ENCODE results near the gene RAB21. TPM values are rescaled to one million over a fixed set of nuclear protein-coding genes. Genes with fewer than 3 reads are reported as not detected.

RAB21 gene
- total and polyA plus RNA-seq, 4 donors: 5.5 to 15.0 (median 10.0) TPM

DNA sequence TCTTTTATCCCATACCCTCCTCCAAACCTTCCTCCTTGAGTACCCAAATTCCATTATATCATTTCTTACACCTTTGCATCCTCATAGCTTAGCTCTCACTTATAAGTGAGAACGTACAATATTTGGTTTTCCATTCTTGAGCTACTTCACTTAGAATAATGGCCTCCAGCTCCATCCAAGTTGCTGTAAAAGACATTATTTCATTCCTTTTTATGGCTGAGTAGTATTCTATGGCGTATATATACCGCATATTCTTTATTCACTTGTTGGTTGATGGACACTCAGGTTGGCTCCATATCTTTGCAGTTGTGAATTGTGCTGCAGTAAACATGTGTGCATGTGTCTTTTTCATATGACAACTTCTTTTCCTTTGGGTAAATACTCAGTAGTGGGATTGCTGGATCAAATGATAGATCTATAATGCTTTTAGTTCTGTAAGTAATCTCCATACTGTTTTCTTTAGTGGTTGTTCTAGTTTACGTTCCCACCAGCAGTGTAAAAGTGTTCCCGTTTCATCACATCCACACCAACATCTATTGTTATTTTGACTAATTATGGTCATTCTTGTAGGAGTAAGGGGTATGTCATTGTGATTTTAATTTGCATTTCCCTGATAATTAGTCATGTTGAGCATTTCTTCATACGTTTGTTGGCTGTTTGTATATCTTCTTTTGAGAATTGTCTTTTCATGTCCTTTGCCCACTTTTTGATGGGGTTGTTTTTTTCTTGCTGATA lies 10.1 kb downstream of the RAB21 start:
- Histone ChIP-seq H3K4me1 (ENCODE audit: control insufficient read depth in 4 of 4, insufficient read depth in 4 of 4, low read length in 3 of 4) (peaks cover 0 to 5% (median 2%) of the 10 kb centered on the region in 4 donors), H3K9ac (ENCODE audit: low read depth in 1 of 2, low read length in 2 of 2) (no peak overlapping the region), H3K4me3 (ENCODE audit: low read depth in 1 of 3, low read length in 3 of 3) (no peak overlapping the region), H3K27ac (ENCODE audit: low read depth in 1 of 2, low read length in 2 of 2) (no peak overlapping the region), H3K27me3 (ENCODE audit: control insufficient read depth in 4 of 4, insufficient read depth in 4 of 4, low read length in 3 of 4) (no peaks in the 10 kb centered on the region), H3K36me3 (ENCODE audit: control insufficient read depth in 4 of 4, insufficient read depth in 3 of 4, low read depth in 1 of 4, low read length in 3 of 4) (peaks cover 0 to 12% (median 2%) of the 10 kb centered on the region in 4 donors), H3K9me3 (ENCODE audit: control insufficient read depth in 4 of 4, low read length in 3 of 4) (peaks cover 3 to 4% (median 4%) of the 10 kb centered on the region in 4 donors)
- DNase-seq (ENCODE audit: low spot score): no peak
- TF ChIP-seq TAF1 (conservative IDR thresholded peaks at IDR 0.05) (no peak), RXRA (IDR thresholded peaks at IDR 0.05) (no peak), RAD21 (IDR thresholded peaks at IDR 0.05) (no peak), FOXA2 (IDR thresholded peaks at IDR 0.05) (no peak), GABPA (IDR thresholded peaks at IDR 0.05 in 1 of 2, conservative IDR thresholded peaks at IDR 0.05 in 1 of 2) (no peak), SP1 (IDR thresholded peaks at IDR 0.05) (no peak), EGR1 (IDR thresholded peaks at IDR 0.05; ENCODE audit: low read depth in 2 of 2) (no peak)
- TF ChIP-seq, protein P1, sequence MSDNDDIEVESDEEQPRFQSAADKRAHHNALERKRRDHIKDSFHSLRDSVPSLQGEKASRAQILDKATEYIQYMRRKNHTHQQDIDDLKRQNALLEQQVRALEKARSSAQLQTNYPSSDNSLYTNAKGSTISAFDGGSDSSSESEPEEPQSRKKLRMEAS (IDR thresholded peaks at IDR 0.05): no peak
- TF ChIP-seq, protein P2, sequence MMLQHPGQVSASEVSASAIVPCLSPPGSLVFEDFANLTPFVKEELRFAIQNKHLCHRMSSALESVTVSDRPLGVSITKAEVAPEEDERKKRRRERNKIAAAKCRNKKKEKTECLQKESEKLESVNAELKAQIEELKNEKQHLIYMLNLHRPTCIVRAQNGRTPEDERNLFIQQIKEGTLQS (IDR thresholded peaks at IDR 0.05): no peak
- WGBS: 97% methylated on average over 6 of the region's 6 CpGs

GRCh38 chr12:71766202-71766601 lies 11.5 kb downstream of the RAB21 start:
- Histone ChIP-seq H3K27ac (ENCODE audit: low read depth in 1 of 2, low read length in 2 of 2) (no peak overlapping the region), H3K9ac (ENCODE audit: low read depth in 1 of 2, low read length in 2 of 2) (no peak overlapping the region), H3K27me3 (ENCODE audit: control insufficient read depth in 4 of 4, insufficient read depth in 4 of 4, low read length in 3 of 4) (no peaks in the 10 kb centered on the region), H3K4me3 (ENCODE audit: low read depth in 1 of 3, low read length in 3 of 3) (no peak overlapping the region), H3K4me1 (ENCODE audit: control insufficient read depth in 4 of 4, insufficient read depth in 4 of 4, low read length in 3 of 4) (peaks cover 0 to 5% (median 2%) of the 10 kb centered on the region in 4 donors), H3K9me3 (ENCODE audit: control insufficient read depth in 4 of 4, low read length in 3 of 4) (no peaks in the 10 kb centered on the region), H3K36me3 (ENCODE audit: control insufficient read depth in 4 of 4, insufficient read depth in 3 of 4, low read depth in 1 of 4, low read length in 3 of 4) (peaks cover 0 to 6% (median 3%) of the 10 kb centered on the region in 4 donors)
- TF ChIP-seq EGR1 (IDR thresholded peaks at IDR 0.05; ENCODE audit: low read depth in 2 of 2): no peak
- no peak for TF ChIP-seq TAF1 (conservative IDR thresholded peaks at IDR 0.05)
- TF ChIP-seq JUND (IDR thresholded peaks at IDR 0.05): no peak
- no peak for TF ChIP-seq NR2F2 (IDR thresholded peaks at IDR 0.05)
- TF ChIP-seq RAD21 (IDR thresholded peaks at IDR 0.05): no peak
- TF ChIP-seq GABPA (IDR thresholded peaks at IDR 0.05 in 1 of 2, conservative IDR thresholded peaks at IDR 0.05 in 1 of 2): no peak
- TF ChIP-seq FOXA1 (IDR thresholded peaks at IDR 0.05): no peak
- DNase-seq (ENCODE audit: low spot score): no peak
- 91% methylated on average over 2 of the region's 2 CpGs for WGBS

DNA sequence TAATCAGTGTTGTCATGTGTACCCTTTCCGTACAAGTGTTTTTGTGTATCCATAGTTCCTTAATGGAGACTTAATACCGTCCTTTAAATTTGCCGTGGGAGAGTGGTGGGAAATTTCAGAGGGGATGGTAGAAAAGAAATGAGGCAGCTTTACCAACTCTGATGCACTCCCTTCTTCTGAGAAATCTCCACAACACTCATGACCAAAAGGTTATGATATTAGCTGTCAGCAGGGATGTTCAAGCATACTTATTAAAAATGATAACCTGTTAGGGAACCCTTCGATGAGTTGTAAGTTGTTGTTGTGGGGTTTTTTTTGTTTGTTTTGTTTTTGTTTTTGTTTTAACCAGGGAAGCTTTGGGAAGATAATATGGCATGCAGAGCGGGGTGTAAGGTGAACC lies 12.5 kb downstream of the RAB21 start:
- DNase-seq (ENCODE audit: low spot score): no peak
- H3K27me3 ChIP-seq (ENCODE audit: control insufficient read depth in 4 of 4, insufficient read depth in 4 of 4, low read length in 3 of 4): no peaks in the 10 kb centered on the region
- no peak overlapping the region for H3K9ac ChIP-seq (ENCODE audit: low read depth in 1 of 2, low read length in 2 of 2)
- peaks cover 0 to 5% (median 2%) of the 10 kb centered on the region in 4 donors for H3K4me1 ChIP-seq (ENCODE audit: control insufficient read depth in 4 of 4, insufficient read depth in 4 of 4, low read length in 3 of 4)
- no peaks in the 10 kb centered on the region for H3K9me3 ChIP-seq (ENCODE audit: control insufficient read depth in 4 of 4, low read length in 3 of 4)
- 94% methylated on average over 5 of the region's 5 CpGs for WGBS
- peaks cover under 1 to 13% (median 7%) of the 10 kb centered on the region in 4 donors for H3K36me3 ChIP-seq (ENCODE audit: control insufficient read depth in 4 of 4, insufficient read depth in 3 of 4, low read depth in 1 of 4, low read length in 3 of 4)
- H3K27ac ChIP-seq (ENCODE audit: low read depth in 1 of 2, low read length in 2 of 2): no peak overlapping the region
- TF ChIP-seq YY1 (IDR thresholded peaks at IDR 0.05) (no peak), NR2F2 (IDR thresholded peaks at IDR 0.05) (no peak), FOXA1 (IDR thresholded peaks at IDR 0.05) (no peak), JUND (IDR thresholded peaks at IDR 0.05) (no peak), GABPA (IDR thresholded peaks at IDR 0.05 in 1 of 2, conservative IDR thresholded peaks at IDR 0.05 in 1 of 2) (no peak), CTCF (IDR thresholded peaks at IDR 0.05; ENCODE audit: low read depth, low read length, missing input control) (no peak)
- TF ChIP-seq, protein P2 (IDR thresholded peaks at IDR 0.05): no peak
- H3K4me3 ChIP-seq (ENCODE audit: low read depth in 1 of 3, low read length in 3 of 3): no peak overlapping the region
